ENCODE data around the gene USF2. TPM values are rescaled to one million over a fixed set of nuclear protein-coding genes. Genes with fewer than 3 reads are reported as not detected.

USF2 gene
- polyA plus RNA-seq, 3 donors = 2.7 to 248 (median 5.0) TPM

GRCh38 chr19:35297515-35297848 is 28.7 kb downstream of the USF2 start:
- intact Hi-C loops (cut with micrococcal nuclease) = no loop called here
- peaks cover 16% of the 10 kb centered on the region for H3K4me1 Mint-ChIP-seq
- peaks cover 0 to 7% of the 10 kb centered on the region in 2 donors for H3K27me3 ChIP-seq (ENCODE audit: control insufficient read depth in 2 of 2, insufficient read depth in 2 of 2, low read length in 2 of 2)
- H3K4me3 Mint-ChIP-seq = no peak overlapping the region
- peaks cover 2 to 14% (median 11%) of the 10 kb centered on the region in 3 donors for H3K27me3 Mint-ChIP-seq (ENCODE audit: low read depth in 3 of 3)
- peaks cover 12 to 13% of the 10 kb centered on the region in 2 donors for H3K4me1 ChIP-seq (ENCODE audit: control insufficient read depth in 1 of 2, insufficient read depth in 2 of 2, low read length in 2 of 2)
- no peaks in the 10 kb centered on the region for H3K36me3 Mint-ChIP-seq
- H3K4me2 ChIP-seq (replicated peaks; ENCODE audit: extremely low read depth, low read length, poor library complexity, severe bottlenecking) = no peak overlapping the region
- TF ChIP-seq CTCF (IDR thresholded peaks at IDR 0.05) = no peak
- no peak overlapping the region for H3K27ac ChIP-seq (ENCODE audit: low read depth in 1 of 2, low read length in 2 of 2)
- DNase-seq = no peak
- H3K4me3 ChIP-seq (replicated peaks in 1 of 3; ENCODE audit: low read depth in 2 of 3, low read length in 3 of 3) = no peak overlapping the region
- WGBS (ENCODE audit: insufficient coverage) = 98% methylated on average over 3 of the region's 3 CpGs
- no peak overlapping the region for H3K9ac ChIP-seq (ENCODE audit: insufficient read depth, low read length, poor library complexity, severe bottlenecking)
- H3K36me3 ChIP-seq (replicated peaks in 1 of 2; ENCODE audit: control insufficient read depth in 1 of 2, insufficient read depth in 2 of 2, low read length in 2 of 2) = no peaks in the 10 kb centered on the region
- no peaks in the 10 kb centered on the region for H4K20me1 ChIP-seq (ENCODE audit: insufficient read depth, low read length)
- no peaks in the 10 kb centered on the region for H3K9me3 Mint-ChIP-seq
- no peak overlapping the region for H3K27ac Mint-ChIP-seq
- H3K79me2 ChIP-seq (ENCODE audit: insufficient read depth, low read length) = no peaks in the 10 kb centered on the region
- no peak overlapping the region for H2AFZ ChIP-seq (ENCODE audit: insufficient read depth, low read depth, low read length, poor library complexity, severe bottlenecking)
- no peaks in the 10 kb centered on the region for H3K9me3 ChIP-seq (replicated peaks in 1 of 2; ENCODE audit: control insufficient read depth in 1 of 2, insufficient read depth in 1 of 2, low read length in 2 of 2)

- Histone ChIP-seq H3K36me3 (replicated peaks in 1 of 2; ENCODE audit: control insufficient read depth in 1 of 2, insufficient read depth in 2 of 2, low read length in 2 of 2) (no peaks in the 10 kb centered on the region), H4K20me1 (ENCODE audit: insufficient read depth, low read length) (no peaks in the 10 kb centered on the region), H3K9ac (ENCODE audit: insufficient read depth, low read length, poor library complexity, severe bottlenecking) (no peak overlapping the region), H3K4me2 (replicated peaks; ENCODE audit: extremely low read depth, low read length, poor library complexity, severe bottlenecking) (no peak overlapping the region), H2AFZ (ENCODE audit: insufficient read depth, low read depth, low read length, poor library complexity, severe bottlenecking) (no peak overlapping the region), H3K4me1 (ENCODE audit: control insufficient read depth in 1 of 2, insufficient read depth in 2 of 2, low read length in 2 of 2) (peaks cover 12 to 13% of the 10 kb centered on the region in 2 donors), H3K4me3 (replicated peaks in 1 of 3; ENCODE audit: low read depth in 2 of 3, low read length in 3 of 3) (no peak overlapping the region), H3K79me2 (ENCODE audit: insufficient read depth, low read length) (no peaks in the 10 kb centered on the region), H3K9me3 (replicated peaks in 1 of 2; ENCODE audit: control insufficient read depth in 1 of 2, insufficient read depth in 1 of 2, low read length in 2 of 2) (no peaks in the 10 kb centered on the region), H3K27me3 (ENCODE audit: control insufficient read depth in 2 of 2, insufficient read depth in 2 of 2, low read length in 2 of 2) (peaks cover 0 to 7% of the 10 kb centered on the region in 2 donors), H3K27ac (ENCODE audit: low read depth in 1 of 2, low read length in 2 of 2) (no peak overlapping the region)
- Mint-ChIP-seq H3K9me3 (no peaks in the 10 kb centered on the region), H3K27ac (no peak overlapping the region), H3K4me1 (peaks cover 16% of the 10 kb centered on the region), H3K36me3 (no peaks in the 10 kb centered on the region), H3K27me3 (ENCODE audit: low read depth in 3 of 3) (peaks cover under 1 to 11% (median 11%) of the 10 kb centered on the region in 3 donors), H3K4me3 (no peak overlapping the region)
- no peak for TF ChIP-seq CTCF (IDR thresholded peaks at IDR 0.05)
- DNase-seq = no peak
- intact Hi-C loops (cut with micrococcal nuclease) = no loop called here
- WGBS (ENCODE audit: insufficient coverage) = 100% methylated on average over 2 of the region's 2 CpGs
Observed at GRCh38 chr19:35297922-35298321, 29.2 kb downstream of the USF2 start.
